Hematopoietic multipotent progenitor cell treated with erythropoietin and hydrocortisone succinate and interleukin-3 and kit ligand, for 15 days (in vitro differentiated cells): ENCODE data around the gene CLCN5.

Experiments
- DNase-seq: peaks from one replicate; pipeline ENCODE4 v3.0.0-alpha.2; 2015; ENCODE audit warnings: low spot score

CLCN5 gene

DNA sequence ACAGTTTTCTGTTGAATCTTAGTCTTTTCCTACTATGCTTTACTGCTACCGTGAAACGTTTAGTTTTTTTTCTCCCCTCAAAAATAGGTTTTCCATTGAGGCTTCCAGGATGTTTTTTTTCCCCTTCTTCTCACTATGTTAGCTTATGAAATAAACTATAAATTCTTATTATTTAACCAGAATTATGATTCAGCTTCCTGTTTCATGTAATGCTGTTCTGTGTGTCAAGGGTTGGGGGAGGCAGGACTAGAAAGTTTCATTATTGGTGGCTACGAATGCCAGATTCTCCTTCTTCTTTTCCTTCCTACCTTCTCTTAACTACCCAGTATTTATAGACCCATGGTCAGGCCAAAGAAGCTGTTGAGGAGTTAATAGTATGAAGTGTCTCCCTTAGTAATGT lies 11.8 kb downstream of the CLCN5 start:
- DNase-seq: no peak

DNA sequence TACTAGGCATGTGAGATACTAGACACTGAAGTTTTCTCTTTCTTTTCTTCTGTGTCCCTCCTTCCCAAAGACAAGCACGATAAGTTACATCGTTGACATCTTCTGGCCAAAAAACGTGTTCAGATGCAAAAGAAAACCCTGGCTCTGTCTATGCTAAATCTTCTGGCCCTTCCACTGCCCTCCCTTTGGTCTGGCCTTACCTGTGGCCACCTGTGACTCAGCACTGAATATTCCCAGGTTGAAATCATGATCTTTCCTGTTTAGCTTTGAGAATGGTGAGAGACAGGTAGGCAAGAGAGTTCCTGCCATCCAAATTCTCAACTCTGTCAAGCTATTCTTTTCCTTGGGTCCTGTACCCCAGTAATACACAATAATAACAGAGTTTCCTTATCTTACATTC lies 12.3 kb downstream of the CLCN5 start:
- no peak for DNase-seq

DNA sequence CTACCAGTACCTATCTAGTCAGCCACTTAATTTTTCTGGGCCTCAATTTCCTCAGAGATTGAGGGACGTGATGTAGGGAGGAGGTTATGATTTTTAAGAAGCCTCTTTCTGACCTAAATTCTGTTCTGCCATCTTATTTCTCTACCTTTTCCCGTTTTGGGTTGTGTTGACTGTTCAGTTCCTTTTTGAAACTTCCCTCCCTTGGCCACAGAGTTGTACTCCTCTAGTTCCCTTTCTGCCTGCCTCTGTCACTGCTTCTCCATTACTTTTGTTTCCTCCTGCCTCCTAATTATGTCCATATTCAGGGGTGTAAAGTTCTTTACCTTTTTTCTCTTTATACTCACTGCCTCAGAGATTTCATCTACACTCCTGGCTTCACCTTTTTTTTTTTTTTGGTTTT lies 25.4 kb downstream of the CLCN5 start:
- DNase-seq: no peak

DNA sequence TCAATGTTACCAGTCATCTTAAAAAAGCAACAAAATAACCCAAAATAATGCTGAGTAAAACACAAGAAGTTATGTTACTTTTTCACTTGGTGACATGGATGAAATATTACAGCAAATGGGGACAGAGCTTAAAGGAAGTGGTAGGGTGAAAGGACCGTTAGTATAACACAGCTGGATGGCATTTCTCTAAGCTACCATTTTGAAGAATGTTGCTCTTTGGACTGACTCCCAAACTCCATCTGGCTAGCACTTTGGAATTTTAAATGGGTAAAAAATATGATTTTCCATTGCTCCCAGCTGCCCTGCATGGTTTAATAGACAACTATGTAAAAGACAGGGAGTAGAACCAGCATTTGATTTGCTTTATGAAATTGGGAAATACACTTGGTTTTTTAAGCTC lies 27.6 kb downstream of the CLCN5 start:
- DNase-seq: no peak

DNA sequence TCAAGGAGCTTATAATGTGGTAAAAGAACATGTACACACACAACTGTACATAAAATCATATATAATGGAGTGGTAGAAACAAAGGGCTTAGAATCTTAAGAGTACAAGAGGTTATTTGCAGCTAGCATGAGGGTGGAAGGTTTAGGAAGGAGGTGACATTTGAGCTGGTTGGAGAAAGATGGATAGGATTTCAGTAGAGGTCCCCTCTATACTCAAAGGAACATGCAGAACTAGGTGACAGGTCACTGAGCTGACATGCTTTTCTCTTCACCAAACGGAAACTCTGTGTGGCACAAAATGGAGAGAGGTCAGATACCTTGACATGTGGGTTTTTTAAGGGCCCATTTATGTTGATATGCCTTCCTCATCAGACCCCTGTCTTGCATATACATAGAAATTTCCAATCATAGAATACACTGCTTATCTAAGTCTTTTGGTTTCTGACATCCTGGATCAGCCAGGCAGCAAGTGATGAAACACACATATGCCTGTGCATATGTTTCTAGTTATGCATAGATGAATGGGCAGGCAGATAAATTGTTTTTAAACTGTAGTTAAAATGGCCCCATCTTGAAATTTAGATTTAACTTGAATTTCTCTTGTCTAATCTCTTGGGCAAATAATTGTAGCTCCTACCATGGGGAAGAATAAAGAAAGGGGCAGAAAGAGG lies 29.3 kb downstream of the CLCN5 start:
- no peak for DNase-seq

DNA sequence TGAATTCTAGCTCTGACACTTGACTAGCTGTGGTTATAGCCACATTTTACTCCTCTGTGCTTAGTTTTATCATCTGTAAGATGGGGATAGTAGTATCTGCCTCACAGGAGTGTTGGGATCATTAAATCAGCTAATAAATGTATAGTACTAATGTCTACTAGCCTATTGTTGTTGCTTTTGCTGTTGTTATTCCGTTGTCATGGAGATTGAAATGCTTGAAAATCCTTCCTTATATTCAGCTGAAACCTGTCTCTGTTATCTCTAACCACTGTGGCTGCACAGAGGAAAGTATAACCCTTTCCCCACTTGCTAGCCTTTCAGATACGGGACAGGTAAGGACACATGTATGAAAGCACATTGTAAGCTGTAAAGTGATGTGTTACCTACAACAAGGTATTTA lies 33.9 kb downstream of the CLCN5 start:
- no peak for DNase-seq

DNA sequence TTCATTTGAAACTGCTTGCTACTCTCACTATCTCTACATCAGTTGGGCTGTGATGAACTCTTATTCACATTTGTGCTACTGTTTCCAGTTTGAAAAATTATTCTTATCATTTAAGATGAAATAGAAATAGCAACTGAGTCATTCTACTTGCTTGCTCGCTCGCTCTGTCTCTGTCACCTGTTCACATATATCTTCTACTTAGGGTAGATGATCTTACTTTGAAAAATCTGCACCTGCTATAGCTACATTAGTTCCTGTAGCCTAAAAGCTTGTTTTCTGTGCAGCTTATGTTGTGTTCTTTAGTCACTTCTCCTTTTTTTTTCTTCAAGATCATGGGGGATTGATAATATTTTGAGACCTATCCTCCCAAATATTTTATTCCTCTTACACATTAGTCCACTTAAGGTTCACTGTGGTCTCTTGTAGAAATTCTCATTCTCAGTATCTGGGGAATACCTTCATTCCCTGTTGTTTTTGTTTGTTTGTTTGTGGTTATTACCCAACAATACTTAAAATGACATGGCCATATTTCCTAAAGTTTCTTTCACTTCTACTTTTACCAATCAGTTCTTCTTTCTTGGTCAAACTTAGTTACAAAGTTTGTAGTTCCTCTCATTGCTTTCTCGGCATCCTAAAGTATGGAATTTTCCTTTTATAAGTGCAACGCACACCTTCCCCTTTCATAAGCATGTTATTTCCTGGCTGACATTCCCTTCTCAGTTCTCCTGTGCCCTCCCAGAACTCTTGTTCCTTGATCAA lies 36.5 kb downstream of the CLCN5 start:
- no peak for DNase-seq

DNA sequence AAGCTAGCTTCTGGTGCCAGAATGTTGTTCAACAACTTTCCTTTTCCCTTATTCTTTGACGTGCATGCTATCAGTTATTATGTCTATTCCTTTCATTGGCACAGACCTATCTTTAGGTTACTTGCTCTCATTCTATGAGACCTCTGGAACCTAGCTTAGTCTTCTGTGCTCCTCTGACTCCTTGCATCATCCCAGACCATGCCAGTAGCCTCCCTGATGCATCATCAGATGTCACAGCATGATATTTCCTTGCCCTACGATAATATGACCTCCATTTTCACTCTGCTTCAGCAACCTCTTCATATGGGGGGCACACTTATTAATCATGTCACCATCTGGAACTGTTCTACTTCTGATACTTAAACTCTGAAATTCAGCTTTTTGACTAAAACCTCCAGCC lies 37.2 kb downstream of the CLCN5 start:
- DNase-seq: no peak

DNA sequence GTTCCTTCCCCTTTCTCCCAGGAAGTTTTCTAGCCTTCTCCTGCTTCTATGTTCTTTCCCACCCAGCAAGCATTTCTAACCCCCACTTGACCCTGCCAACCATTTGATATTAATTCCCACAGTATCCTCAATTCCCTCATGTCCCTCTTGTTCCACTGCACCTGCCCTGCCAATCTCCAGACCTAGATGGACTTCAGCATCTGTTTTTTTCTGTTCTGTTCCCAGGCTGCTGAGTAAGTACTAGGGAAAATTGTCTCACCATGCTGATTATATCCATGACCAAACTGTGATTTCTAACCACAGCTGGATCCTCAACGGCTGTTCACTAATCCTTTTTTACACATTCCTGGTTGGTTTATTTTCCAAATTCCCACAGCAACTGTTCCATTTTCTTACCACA lies 37.7 kb downstream of the CLCN5 start:
- DNase-seq: no peak

DNA sequence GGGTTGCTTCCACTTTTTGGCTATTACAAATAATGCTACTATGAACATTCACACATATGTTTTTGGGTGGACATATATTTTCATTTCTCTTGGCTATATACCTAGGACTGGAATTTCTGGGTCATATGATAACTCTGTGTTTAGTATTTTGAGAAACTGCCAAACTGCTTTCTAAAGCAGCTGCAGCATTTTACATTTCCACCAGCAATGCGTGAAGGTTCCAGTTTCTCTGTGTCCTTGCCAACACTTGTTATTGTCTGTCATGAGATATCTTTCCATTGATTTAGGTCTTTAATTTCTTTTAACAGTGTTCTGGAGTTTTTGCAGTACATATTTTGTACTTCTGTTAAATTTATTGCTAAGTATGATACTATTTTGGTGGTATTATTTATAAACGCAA lies 48.3 kb downstream of the CLCN5 start:
- no peak for DNase-seq

DNA sequence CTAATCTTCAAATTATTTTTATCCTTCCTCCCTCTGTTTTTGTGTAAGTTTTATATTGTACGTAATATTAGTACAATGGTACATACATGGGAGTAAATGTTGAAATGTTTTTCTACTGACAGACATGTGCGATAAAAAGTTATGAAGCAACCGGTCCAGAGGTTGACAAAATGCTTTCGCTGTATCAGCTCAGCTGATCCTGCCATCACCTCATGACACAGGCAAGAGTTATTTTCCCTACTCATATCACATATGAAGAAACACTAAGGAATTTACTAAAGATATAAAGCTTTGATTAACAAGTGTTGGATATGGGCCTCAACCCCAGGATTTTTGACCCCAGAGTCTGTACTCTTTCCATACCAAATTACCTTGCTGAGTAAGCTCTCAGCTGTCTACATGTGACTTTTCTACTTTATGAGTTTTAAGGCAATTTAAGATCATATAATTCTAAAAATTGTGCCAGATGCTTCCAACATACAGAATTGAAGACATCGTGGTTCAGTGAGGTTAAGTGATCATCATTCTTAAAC lies 50.0 kb downstream of the CLCN5 start:
- no peak for DNase-seq

DNA sequence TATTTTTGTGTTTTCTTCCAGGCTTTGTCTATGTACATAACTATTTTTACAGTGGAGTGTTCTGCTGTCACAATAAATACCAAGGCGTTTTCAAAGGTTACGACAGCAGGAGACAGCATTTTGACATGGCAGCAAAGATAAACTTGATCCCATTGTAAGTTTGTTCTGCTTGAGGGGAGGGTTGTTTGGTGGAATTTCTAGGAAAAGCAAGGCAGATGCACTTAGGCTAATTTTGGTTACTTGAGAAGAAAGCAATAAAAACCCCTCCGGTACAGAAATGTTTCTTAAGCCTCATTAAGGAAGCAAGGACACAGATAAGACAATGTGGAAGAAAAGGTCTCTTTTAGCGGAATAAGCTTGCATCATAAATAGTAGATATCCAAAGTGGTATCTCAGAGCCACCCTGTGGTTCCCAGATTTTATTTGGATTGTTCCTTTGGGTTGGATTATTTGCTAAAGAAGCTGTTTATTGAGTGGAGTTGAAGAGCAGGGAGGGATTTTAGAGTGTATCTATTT lies 54.3 kb downstream of the CLCN5 start:
- no peak for DNase-seq

DNA sequence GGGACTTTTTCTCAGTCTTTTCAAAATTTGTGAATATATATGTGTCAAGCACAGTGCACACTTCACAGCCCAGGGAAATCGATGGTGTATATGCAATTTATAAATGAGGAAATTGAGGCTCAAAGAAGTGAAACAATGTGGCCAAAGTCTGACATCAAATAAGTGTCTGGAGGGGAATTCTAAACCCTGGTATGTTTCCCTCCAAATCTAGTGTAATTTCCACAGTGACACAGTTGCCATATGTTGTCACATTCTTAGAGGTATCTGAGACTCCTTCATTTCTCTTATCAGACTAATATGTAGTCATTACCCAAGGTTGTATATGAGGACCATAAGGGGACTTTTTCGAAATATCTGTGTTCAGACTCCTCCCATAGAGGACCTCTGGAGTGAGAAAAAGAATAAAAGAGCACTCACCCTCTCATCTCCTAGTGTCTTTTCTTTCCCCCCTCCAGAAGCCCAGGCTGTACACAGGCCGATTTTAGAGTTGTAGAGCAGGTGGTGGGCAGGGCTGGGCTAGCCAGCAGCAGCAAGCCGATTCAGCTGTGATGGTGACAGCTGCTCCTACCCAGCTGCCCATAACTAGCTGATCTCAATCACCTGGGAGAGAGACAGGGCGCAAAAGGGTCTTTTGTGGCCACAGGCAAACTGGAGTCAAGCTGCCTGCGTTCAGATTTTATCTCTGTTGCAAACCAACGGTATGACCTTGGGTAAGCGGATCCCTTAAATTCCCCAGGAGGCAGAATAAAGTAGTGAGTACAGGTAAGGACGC lies 55.1 kb downstream of the CLCN5 start:
- no peak for DNase-seq

DNA sequence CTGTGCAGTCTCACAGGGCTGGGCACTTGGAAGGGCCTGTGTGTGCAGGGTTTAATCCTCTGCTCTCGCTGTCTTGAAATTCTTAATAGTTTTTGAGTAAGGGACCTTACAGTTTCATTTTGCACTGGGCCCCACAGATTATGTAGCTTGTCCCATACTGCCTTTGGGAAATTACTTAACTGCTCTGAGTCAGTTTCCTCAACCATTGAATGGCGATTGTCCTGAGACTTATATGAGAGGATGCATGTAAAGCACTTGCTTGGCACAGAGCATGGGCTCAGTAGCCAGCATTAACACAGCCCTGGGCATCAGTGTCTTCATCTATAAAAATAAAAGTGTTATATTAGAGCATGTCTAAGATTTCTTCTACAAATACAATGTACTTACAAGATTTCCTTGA lies 55.8 kb downstream of the CLCN5 start:
- DNase-seq: no peak

DNA sequence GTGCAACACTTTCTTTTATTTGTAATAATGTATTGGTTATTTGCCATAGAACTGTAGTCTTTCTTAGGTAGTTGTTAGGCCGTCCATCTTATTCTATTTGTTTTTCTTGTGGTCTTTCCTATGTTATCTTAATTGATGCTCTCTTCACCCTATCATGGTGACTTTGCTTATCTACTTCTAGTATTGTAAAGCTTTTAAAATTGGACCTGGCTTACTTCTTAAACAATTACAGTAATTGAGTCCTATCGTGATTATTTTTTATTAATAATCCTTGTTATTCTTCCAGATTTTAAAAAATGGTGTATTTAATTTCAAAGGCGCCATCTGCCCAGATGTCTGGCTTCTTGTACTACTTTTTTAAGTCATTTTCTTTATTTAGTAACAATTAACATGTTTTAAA lies 63.7 kb downstream of the CLCN5 start:
- DNase-seq: no peak

DNA sequence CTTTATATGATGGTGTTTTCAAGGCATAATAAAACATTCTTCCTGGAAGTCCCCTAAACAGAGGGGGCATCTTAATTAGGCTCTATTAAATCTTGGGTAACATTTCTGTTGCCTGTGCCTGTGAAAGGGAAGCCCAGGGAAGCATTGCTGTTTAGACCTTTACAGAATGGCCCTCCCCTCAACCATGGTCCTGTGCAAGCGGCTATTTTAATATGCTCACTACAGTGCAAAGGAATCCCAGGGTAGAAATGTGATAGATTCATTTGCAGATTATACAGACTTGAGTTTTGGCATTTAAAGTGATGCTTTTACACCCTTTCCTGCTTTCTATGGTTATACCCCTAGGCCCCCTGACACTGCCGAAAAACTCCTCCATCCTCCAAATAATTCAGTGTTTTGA lies 65.3 kb downstream of the CLCN5 start:
- DNase-seq: no peak

DNA sequence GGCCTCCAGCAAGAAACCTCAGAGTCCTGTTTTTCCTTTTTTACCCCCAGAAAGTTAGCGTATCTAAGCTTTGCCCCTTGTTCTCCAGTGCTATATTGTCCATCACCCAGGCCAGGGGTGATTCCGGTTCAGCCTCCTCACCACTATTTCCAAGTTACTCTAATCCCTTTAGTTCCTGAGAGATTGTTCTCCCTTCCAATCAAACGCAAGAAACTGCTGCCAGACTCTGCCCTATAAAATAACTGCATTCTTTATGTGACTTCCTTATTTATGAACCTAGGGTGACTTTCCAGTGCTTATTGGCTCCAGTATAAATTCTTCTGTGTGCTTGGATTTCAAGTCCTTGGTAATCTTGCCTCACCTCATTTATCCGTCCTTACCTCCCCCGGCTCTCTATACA lies 65.7 kb downstream of the CLCN5 start:
- DNase-seq: no peak

DNA sequence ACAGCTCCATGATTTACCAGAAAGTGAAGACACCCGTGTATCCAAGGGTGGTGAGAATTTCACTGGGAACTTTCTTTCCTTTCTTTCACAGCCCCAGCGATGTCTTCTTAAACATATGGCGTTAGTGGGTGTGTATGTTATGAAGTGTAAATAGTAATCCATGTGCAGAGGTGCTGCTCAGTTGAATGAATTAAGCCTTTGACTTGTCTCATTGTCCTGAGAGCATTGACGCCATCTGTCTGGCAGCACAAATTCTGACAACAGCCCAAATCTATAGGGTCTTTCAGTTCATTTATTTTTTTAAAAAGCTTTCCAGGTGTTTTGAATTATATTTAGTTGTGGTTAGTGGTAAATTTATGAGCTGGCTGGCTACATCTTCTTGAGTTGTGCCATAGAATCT lies 69.4 kb downstream of the CLCN5 start:
- no peak for DNase-seq

DNA sequence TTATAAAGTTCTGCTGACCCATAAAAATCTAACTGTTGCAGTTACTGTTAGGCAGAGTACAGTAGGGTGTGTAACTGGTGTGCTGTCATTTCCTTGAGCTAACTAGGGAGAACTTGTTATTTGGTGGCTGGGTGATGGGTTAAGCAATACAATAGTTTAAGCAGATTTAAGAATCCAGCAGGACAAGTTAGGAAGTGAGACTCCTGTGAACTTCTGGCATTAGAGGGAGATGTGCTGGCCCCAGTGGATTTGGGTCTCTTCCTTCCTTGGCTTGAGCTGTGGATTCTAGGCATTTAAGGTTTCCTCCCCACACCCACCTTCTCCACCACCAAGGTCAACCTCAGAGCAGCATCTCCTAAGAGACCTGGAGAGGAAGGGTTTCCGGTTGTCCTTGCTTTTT lies 70.5 kb downstream of the CLCN5 start:
- DNase-seq: no peak

DNA sequence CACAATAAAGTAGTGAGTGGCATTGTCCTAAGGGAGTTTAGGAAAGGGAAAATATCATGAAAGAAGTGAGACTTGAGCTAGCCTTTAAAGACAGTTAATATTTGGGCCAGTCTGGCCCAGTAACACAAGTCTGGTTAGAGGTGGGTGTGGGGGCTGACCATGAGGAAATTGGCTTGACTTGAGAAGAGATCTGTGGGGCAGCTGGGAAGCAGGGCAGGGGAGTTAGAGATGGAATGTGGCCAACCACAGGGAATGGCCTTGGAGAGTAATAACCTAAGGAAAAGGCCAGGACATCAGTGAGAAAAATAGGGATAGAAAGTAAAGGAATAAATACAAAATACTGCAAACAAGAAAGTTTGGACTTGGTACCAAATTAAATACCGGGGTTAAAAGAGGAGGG lies 71.3 kb downstream of the CLCN5 start:
- no peak for DNase-seq

DNA sequence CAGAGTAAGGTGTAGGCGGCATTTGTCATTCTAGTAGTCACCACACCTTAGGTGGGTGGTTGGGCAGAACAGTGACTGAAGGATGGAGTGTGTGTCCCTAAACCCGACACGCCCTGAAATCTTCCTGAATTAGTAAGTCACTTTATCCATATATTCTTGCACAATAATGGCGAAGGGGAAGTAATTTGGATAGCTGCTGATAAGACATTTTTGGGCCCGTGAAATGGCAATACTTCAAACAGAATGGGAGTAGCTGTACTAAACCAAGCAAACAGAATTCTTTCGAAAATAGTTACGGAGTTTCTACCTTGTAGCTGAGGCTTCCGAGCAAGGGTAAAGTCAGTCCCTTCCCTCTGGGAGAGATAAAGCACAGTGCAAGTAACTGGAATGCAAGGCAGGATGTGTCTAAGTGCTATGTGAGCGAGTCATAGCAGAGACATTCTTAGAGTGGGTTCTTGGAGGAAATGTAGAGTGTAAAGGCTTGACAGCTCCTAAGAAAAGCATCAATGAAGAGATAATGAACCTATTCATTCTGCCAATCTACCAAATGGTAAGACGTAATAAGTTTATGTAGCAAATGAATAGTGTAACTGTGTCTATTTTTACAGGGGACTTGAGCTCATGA lies 72.8 kb downstream of the CLCN5 start:
- no peak for DNase-seq

DNA sequence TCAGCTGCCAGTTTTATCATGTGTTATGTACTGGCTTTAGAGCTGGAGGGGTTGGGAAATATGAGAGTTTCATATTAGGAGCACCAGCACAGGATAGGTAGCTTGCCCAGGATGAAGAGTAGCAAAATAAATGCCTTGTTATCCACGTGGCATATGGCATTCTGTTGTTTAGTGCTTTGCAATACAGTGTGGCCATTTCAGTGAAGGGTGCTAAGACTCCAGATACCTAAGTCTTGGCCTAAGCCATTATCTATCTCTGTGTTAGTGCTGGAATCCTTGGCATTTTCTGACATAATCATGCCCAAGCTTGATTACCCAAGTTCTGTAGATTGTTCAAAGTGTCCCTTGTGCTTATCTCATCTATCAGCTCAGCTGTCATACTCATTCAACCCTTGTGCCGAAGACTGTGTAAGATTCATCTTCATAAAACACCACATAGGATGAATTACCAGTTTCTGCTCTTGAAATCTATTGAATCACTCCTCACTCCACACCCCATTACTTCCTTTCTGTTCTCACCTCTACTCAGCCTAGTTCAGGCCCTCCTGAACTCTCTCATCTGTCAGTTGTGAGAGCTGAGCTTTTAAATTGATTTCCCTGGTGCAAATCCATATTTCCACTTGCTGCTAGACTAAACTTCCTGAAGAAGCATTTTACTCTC lies 73.5 kb downstream of the CLCN5 start:
- no peak for DNase-seq
